OCI-LY7 (cell line): ENCODE results near the gene GBGT1.
"Not testable (repeated sequence)": the region's sequence is repeated elsewhere in the genome, so short reads cannot be mapped to it uniquely, and the experiment has no call there.

Experiments used
- CTCF ChIP-seq: fragments of 200-600 bp; sonication (generic); conservative IDR thresholded peaks from 2 replicates; pipeline ENCODE4 v1.5.1; 2014; ENCODE audit warnings: mild to moderate bottlenecking, antibody characterized with exemption, low read length, moderate library complexity, mixed read lengths
- EZH2phosphoT487 ChIP-seq: fragments of 200-600 bp; sonication (generic); IDR thresholded peaks from 2 replicates; pipeline ENCODE4 v1.6.1; 2018; ENCODE audit warnings: low read depth, borderline replicate concordance, mild to moderate bottlenecking, mixed run types, antibody characterized with exemption, low read length, moderate library complexity, mixed read lengths

GRCh38 chr9:133209327-133210201 lies 45.9 kb upstream of the GBGT1 start:
- not testable (repeated sequence) for TF ChIP-seq CTCF, EZH2phosphoT487
